ENCODE measurements around the gene SLC25A10. TPM values are rescaled to one million over a fixed set of nuclear protein-coding genes. Genes with fewer than 3 reads are reported as not detected.

Gene SLC25A10
- total RNA-seq, 1 experiment from 2014 or later: 46.8 TPM

DNA sequence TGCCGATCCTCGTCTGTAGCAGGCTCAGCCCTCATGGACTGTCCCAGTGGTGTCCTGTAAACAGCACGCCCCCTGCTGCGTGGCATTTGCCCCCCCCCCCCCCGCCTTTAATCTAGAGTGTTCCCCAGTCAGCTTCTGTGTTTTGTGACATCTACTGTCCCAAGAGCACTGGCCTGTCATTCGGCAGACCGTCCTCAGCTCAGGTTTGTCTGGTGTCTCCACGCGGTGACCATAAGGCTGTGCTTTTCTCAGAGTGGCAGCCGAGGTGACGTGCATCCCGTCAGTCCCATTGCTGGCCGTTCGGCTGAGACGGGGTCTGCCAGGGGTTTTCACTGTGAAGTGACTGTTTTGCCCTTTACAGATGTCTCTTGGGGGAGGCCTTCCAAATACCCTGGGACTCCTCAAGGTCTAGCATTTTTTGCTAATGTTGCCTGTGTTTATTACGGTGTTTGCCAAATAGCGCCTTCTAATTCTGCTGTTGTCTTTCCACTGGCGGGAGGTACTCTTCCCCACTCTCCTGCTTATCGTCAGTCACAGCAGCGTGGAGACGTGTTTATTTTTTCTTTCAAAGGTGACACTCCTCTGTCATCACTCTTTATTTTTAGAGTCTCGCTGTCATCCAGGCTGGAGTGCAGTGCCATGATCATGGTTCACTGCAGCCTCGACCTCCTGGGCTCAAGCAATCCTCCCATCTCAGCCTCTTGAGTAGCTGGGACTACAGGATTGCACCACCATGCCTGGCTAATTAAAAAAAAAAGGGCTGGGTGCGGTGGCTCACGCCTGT is 14.6 kb upstream of the SLC25A10 start:
- no TSS peak for BruUV-seq (replicated peaks)
- ChIA-PET CTCF (interaction anchor here (0.6 kb wide), 1 partner anchor 1225 kb away, joined by 4 read pairs; no protein-coding TSS in a partner anchor), POLR2A (ENCODE audit: low non-redundant PET) (no interaction called here)
- Histone ChIP-seq H3K4me3 (ENCODE audit: low read depth, low read length, poor library complexity, severe bottlenecking) (no peak overlapping the region), H3K36me3 (ENCODE audit: insufficient read depth, low read length, poor library complexity, severe bottlenecking) (peaks cover 71% of the 10 kb centered on the region), H3K27ac (ENCODE audit: low read depth, low read length, poor library complexity, severe bottlenecking) (no peak overlapping the region), H3K4me1 (ENCODE audit: insufficient read depth, low read length, poor library complexity, severe bottlenecking) (peaks cover 17% of the 10 kb centered on the region), H3K9me3 (ENCODE audit: low read depth, low read length, poor library complexity, severe bottlenecking) (no peaks in the 10 kb centered on the region), H3K27me3 (replicated peaks; ENCODE audit: insufficient read depth, low read depth, low read length, poor library complexity) (no peaks in the 10 kb centered on the region)
- intact Hi-C loops (cut with micrococcal nuclease; ENCODE audit: unreplicated experiment): no loop called here
- no peak for DNase-seq (ENCODE audit: low spot score)
- no peak for TF ChIP-seq EZH2 (IDR thresholded peaks at IDR 0.05; ENCODE audit: borderline replicate concordance, low read depth, low read length, poor library complexity, severe bottlenecking)
- TF ChIP-seq, protein P1, sequence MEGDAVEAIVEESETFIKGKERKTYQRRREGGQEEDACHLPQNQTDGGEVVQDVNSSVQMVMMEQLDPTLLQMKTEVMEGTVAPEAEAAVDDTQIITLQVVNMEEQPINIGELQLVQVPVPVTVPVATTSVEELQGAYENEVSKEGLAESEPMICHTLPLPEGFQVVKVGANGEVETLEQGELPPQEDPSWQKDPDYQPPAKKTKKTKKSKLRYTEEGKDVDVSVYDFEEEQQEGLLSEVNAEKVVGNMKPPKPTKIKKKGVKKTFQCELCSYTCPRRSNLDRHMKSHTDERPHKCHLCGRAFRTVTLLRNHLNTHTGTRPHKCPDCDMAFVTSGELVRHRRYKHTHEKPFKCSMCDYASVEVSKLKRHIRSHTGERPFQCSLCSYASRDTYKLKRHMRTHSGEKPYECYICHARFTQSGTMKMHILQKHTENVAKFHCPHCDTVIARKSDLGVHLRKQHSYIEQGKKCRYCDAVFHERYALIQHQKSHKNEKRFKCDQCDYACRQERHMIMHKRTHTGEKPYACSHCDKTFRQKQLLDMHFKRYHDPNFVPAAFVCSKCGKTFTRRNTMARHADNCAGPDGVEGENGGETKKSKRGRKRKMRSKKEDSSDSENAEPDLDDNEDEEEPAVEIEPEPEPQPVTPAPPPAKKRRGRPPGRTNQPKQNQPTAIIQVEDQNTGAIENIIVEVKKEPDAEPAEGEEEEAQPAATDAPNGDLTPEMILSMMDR (conservative IDR thresholded peaks at IDR 0.05; ENCODE audit: low read depth, low read length): no peak

DNA sequence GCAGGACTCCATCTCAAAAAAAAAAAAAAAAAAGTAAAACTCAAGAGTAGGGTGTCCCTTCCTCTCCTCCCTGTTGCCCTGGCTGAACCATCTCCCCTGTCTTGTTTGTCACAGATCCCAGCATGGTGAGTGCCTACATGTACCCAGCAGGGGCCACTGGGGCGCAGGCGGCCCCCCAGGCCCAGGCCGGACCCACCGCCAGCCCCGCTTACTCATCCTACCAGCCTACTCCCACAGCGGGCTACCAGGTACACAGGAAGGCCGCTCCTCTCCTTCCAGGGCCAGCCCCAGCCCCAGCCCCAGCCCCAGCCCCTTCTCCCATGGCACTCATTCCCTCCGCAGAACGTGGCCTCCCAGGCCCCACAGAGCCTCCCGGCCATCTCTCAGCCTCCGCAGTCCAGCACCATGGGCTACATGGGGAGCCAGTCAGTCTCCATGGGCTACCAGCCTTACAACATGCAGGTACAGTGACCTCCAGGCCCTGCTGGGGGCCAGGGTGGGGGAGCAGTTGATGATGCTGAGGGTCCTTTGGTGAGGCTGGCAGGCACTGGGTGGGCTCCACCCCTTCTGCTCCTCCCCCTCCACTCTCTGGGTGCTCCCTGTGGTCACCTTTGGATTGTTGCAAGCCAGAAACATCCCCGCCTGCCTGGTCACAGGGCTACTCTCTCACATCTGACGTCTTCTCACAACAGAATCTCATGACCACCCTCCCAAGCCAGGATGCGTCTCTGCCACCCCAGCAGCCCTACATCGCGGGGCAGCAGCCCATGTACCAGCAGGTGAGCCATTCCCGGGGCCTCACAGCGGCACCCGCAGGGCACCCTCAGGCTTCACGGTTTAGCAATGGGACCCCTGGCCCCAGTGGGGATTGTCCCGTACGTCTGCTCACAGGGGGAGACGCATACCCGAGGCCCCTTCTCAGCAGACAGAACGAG is 11.5 kb upstream of the SLC25A10 start:
- peak overlapping the region; percentile 97 for H3K27ac ChIP-seq (ENCODE audit: low read depth, low read length, poor library complexity, severe bottlenecking)
- no TSS peak for BruUV-seq (replicated peaks)

More for the DNA sequence above, 11.5 kb upstream of the SLC25A10 start:
- intact Hi-C loops (cut with micrococcal nuclease; ENCODE audit: unreplicated experiment): no loop called here
- peaks cover 23% of the 10 kb centered on the region for H3K4me1 ChIP-seq (ENCODE audit: insufficient read depth, low read length, poor library complexity, severe bottlenecking)
- no peaks in the 10 kb centered on the region for H3K27me3 ChIP-seq (replicated peaks; ENCODE audit: insufficient read depth, low read depth, low read length, poor library complexity)
- no peak for TF ChIP-seq EZH2 (IDR thresholded peaks at IDR 0.05; ENCODE audit: borderline replicate concordance, low read depth, low read length, poor library complexity, severe bottlenecking)
- TF ChIP-seq, protein P1 (conservative IDR thresholded peaks at IDR 0.05; ENCODE audit: low read depth, low read length): no peak
- no peak overlapping the region for H3K4me3 ChIP-seq (ENCODE audit: low read depth, low read length, poor library complexity, severe bottlenecking)
- no peaks in the 10 kb centered on the region for H3K9me3 ChIP-seq (ENCODE audit: low read depth, low read length, poor library complexity, severe bottlenecking)
- peaks cover 59% of the 10 kb centered on the region for H3K36me3 ChIP-seq (ENCODE audit: insufficient read depth, low read length, poor library complexity, severe bottlenecking)
- no peak for DNase-seq (ENCODE audit: low spot score)
- POLR2A ChIA-PET (ENCODE audit: low non-redundant PET): interaction anchor here (0.7 kb wide), 1 partner anchor 330 kb away, joined by 7 read pairs; no protein-coding TSS in a partner anchor
- CTCF ChIA-PET: no interaction called here

Measured in A673 (cell line).